Measurements from ENCODE around the gene TALDO1. TPM values are rescaled to one million over a fixed set of nuclear protein-coding genes. Genes with fewer than 3 reads are reported as not detected.
A peak's percentile ranks its signal among the peaks of the same experiment; 100 is the strongest.

The TALDO1 gene
- total and polyA plus RNA-seq, 2 donors from 2014 or later = 175 to 312 TPM

DNA sequence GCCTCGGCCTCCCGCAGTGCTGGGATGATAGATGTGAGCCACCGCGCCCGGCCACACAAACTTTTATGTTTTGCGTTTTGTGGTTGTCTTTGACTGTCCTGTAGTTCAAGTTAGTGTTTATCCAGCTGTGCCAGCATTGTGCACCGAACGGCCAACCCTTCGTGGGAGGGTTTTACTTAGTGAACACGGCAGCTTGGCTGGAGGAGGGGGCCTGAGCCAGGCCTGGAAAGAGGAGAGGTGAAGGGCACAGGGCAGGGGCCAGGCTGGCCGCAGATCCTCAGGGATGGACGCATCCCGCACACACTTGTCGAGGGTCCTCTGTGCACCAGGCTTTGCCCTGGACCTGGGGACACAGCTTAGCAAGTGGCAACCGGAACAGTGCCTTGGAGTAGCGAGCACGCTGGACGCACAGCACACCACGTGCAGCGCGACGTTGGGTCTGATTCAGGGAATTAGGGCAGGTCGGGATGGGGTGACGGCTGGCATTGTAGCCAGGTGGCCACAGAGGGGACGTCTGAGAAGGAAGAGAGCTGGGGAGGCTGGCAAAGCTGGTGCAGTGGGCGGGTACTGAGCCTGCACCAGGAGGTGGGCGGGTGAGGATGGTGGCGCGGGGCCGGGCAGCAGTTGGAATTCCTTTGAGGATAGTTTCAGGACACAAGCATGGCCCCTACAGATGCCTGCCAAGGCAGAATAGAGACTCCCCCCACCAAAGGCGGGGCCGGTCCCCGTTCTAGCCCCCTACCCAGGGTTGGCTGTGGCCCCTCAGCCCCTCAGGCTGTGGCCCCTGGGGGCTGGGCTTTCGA is 27.8 kb upstream of the TALDO1 start:
- DNase-seq = peak in 4 of 5 donors; percentile 47 to 69 (median 58)
- Histone ChIP-seq H3K27ac (ENCODE audit: low read depth in 2 of 2, low read length in 2 of 2) (no peak overlapping the region), H3K4me3 (ENCODE audit: low read length in 3 of 3) (no peak overlapping the region), H3K27me3 (ENCODE audit: control insufficient read depth, insufficient read depth, low read length) (no peaks in the 10 kb centered on the region), H3K9ac (ENCODE audit: low read length in 3 of 3) (no peak overlapping the region), H3K4me1 (ENCODE audit: control insufficient read depth in 2 of 3, insufficient read depth in 2 of 3, low read depth in 1 of 3, low read length in 3 of 3) (peaks cover 0 to 6% (median 5%) of the 10 kb centered on the region in 3 donors), H3K36me3 (ENCODE audit: control insufficient read depth in 2 of 3, insufficient read depth in 3 of 3, low read length in 3 of 3) (peaks cover 0 to 12% (median 0%) of the 10 kb centered on the region in 3 donors), H3K9me3 (ENCODE audit: control insufficient read depth in 2 of 3, insufficient read depth in 1 of 3, low read length in 3 of 3) (no peaks in the 10 kb centered on the region)
- intact Hi-C loops (cut with DNase I) = loop anchor here (10.0 kb wide), 1 partner anchor 165 kb away; no protein-coding TSS in a partner anchor
- TF ChIP-seq, protein P1, sequence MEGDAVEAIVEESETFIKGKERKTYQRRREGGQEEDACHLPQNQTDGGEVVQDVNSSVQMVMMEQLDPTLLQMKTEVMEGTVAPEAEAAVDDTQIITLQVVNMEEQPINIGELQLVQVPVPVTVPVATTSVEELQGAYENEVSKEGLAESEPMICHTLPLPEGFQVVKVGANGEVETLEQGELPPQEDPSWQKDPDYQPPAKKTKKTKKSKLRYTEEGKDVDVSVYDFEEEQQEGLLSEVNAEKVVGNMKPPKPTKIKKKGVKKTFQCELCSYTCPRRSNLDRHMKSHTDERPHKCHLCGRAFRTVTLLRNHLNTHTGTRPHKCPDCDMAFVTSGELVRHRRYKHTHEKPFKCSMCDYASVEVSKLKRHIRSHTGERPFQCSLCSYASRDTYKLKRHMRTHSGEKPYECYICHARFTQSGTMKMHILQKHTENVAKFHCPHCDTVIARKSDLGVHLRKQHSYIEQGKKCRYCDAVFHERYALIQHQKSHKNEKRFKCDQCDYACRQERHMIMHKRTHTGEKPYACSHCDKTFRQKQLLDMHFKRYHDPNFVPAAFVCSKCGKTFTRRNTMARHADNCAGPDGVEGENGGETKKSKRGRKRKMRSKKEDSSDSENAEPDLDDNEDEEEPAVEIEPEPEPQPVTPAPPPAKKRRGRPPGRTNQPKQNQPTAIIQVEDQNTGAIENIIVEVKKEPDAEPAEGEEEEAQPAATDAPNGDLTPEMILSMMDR (IDR thresholded peaks at IDR 0.05; ENCODE audit: borderline replicate concordance, extremely low read depth, insufficient read depth) = no peak
- FAIRE-seq = no peak

DNA sequence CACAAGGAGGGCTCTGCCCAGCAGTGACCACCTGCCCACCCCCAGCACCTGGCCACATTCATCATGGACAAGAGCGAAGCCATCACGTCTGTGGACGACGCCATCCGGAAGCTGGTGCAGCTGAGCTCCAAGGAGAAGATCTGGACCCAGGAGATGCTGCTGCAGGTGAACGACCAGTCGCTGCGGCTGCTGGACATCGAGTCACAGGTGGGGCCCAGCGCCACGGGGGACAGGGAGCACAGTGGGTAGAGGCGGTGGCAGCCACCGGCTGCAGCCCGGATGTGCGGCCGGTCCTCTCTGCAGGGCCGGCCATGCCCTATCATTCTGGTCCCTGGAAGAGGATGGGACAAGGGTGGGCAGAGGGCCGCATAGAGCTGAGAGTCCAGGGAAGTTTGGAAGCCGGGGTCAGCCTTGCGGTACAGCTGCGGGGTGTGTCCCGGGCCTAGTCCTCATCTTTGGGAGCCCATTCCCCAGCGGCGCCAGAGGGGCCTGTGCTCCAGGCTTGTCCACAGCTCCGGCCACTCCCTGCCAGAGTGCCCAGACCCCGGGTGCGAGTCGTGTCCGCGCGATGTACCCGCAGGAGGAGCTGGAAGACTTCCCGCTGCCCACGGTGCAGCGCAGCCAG is 27.1 kb upstream of the TALDO1 start:
- Histone ChIP-seq H3K9ac (ENCODE audit: low read length in 3 of 3) (no peak overlapping the region), H3K27ac (ENCODE audit: low read depth in 2 of 2, low read length in 2 of 2) (no peak overlapping the region), H3K4me1 (ENCODE audit: control insufficient read depth in 2 of 3, insufficient read depth in 2 of 3, low read depth in 1 of 3, low read length in 3 of 3) (peaks cover 0 to 6% (median 5%) of the 10 kb centered on the region in 3 donors), H3K9me3 (ENCODE audit: control insufficient read depth in 2 of 3, insufficient read depth in 1 of 3, low read length in 3 of 3) (no peaks in the 10 kb centered on the region), H3K27me3 (ENCODE audit: control insufficient read depth, insufficient read depth, low read length) (no peaks in the 10 kb centered on the region), H3K4me3 (ENCODE audit: low read length in 3 of 3) (no peak overlapping the region), H3K36me3 (ENCODE audit: control insufficient read depth in 2 of 3, insufficient read depth in 3 of 3, low read length in 3 of 3) (peaks cover 0 to 16% (median 0%) of the 10 kb centered on the region in 3 donors)
- DNase-seq (peak in 1 of 5 donors; percentile 64), FAIRE-seq (no peak)
- intact Hi-C loops (cut with DNase I) = loop anchor here (10.0 kb wide), 1 partner anchor 165 kb away; no protein-coding TSS in a partner anchor
- TF ChIP-seq, protein P1 (IDR thresholded peaks at IDR 0.05; ENCODE audit: borderline replicate concordance, extremely low read depth, insufficient read depth) = no peak

DNA sequence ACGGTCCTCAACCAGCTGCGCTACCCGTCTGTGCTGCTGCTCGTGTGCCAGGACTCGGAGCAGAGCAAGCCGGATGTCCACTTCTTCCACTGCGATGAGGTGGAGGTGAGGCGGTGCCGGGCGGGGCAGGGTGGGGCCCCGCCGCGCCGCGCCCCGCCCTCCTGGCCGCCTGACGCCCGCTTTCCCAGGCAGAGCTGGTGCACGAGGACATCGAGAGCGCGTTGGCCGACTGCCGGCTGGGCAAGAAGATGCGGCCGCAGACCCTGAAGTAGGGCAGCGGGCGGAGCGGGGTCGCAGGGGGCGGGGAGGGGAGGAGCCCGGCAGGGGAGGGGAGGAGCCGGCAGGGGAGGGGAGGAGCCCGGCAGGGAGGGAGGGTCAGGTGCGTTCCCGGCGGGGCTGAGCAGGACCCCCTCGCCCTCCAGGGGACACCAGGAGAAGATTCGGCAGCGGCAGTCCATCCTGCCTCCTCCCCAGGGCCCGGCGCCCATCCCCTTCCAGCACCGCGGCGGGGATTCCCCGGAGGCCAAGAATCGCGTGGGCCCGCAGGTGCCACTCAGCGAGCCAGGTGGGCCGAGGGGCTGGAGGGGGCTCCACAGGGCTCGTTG is 26.5 kb upstream of the TALDO1 start:
- FAIRE-seq = no peak
- DNase-seq = peak in 2 of 5 donors; percentile 73 to 88
- no peak overlapping the region for H3K4me3 ChIP-seq (ENCODE audit: low read length in 3 of 3)
- H3K27ac ChIP-seq (ENCODE audit: low read depth in 2 of 2, low read length in 2 of 2) = no peak overlapping the region
- peaks cover 0 to 6% (median 5%) of the 10 kb centered on the region in 3 donors for H3K4me1 ChIP-seq (ENCODE audit: control insufficient read depth in 2 of 3, insufficient read depth in 2 of 3, low read depth in 1 of 3, low read length in 3 of 3)
- intact Hi-C loops (cut with DNase I) = loop anchor here (10.0 kb wide), 1 partner anchor 166 kb away; no protein-coding TSS in a partner anchor
- peaks cover 0 to 16% (median 0%) of the 10 kb centered on the region in 3 donors for H3K36me3 ChIP-seq (ENCODE audit: control insufficient read depth in 2 of 3, insufficient read depth in 3 of 3, low read length in 3 of 3)
- H3K9ac ChIP-seq (ENCODE audit: low read length in 3 of 3) = no peak overlapping the region
- no peaks in the 10 kb centered on the region for H3K9me3 ChIP-seq (ENCODE audit: control insufficient read depth in 2 of 3, insufficient read depth in 1 of 3, low read length in 3 of 3)
- TF ChIP-seq, protein P1 (IDR thresholded peaks at IDR 0.05; ENCODE audit: borderline replicate concordance, extremely low read depth, insufficient read depth) = no peak
- no peaks in the 10 kb centered on the region for H3K27me3 ChIP-seq (ENCODE audit: control insufficient read depth, insufficient read depth, low read length)

Data from kidney (tissue), 14 donors.